Spleen (tissue), 13 donors: ENCODE results near the gene SMC2. TPM values are rescaled to one million over a fixed set of nuclear protein-coding genes. Genes with fewer than 3 reads are reported as not detected.
A peak's percentile ranks its signal among the peaks of the same experiment; 100 is the strongest.

Source experiments
- DNase-seq: peaks from one replicate; pipeline ENCODE4 v3.0.0-alpha.2; 2020
- H3K27ac ChIP-seq, 8 donors: fragments of 200-600 bp; sonication (generic) in 7 of 8; 1 replicate in 4 of 8; 2 replicates in 4 of 8; pipeline versions ENCODE4 v1.5.0 to v1.8.0; 2016 to 2021; ENCODE audit warnings: inconsistent platforms in 4 of 8, mild to moderate bottlenecking in 4 of 8, moderate library complexity in 1 of 8
- H3K27me3 ChIP-seq, 7 donors: fragments of 200-600 bp; sonication (generic) in 6 of 7; replicated peaks in 1 of 7; 1 replicate in 4 of 7; 2 replicates in 3 of 7; pipeline versions ENCODE4 v1.5.0 to v1.8.0; 2016 to 2021; ENCODE audit warnings: inconsistent platforms in 3 of 7, mild to moderate bottlenecking in 1 of 7
- H3K36me3 ChIP-seq, 6 donors: fragments of 200-600 bp; sonication (generic) in 5 of 6; 1 replicate in 4 of 6; 2 replicates in 2 of 6; pipeline versions ENCODE4 v1.5.0 to v1.8.0; 2016 to 2021; ENCODE audit warnings: inconsistent platforms in 2 of 6
- H3K4me1 ChIP-seq, 6 donors: fragments of 200-600 bp; sonication (generic) in 5 of 6; 1 replicate in 3 of 6; 2 replicates in 3 of 6; pipeline versions ENCODE4 v1.5.0 to v1.8.0; 2016 to 2021; ENCODE audit warnings: inconsistent platforms in 3 of 6
- H3K4me3 ChIP-seq, 8 donors: fragments of 200-600 bp; sonication (generic) in 7 of 8; 1 replicate in 4 of 8; 2 replicates in 4 of 8; pipeline versions ENCODE4 v1.5.0 to v1.8.0; 2016 to 2021; ENCODE audit warnings: inconsistent platforms in 4 of 8, mild to moderate bottlenecking in 4 of 8, moderate library complexity in 2 of 8
- H3K9me3 ChIP-seq, 8 donors: fragments of 200-600 bp; sonication (generic) in 7 of 8; 1 replicate in 4 of 8; 2 replicates in 4 of 8; pipeline versions ENCODE4 v1.5.0 to v1.8.0; 2016 to 2021; ENCODE audit warnings: inconsistent platforms in 4 of 8
- CTCF ChIP-seq, 11 experiments: fragments of 200-600 bp in 7 of 11; fragments of 450-650 bp in 4 of 11; sonication (generic) in 4 of 11; IDR thresholded peaks in 8 of 11; conservative IDR thresholded peaks in 3 of 11; 1 replicate in 7 of 11; 2 replicates in 4 of 11; pipeline versions ENCODE4 v1.4.0 to v1.8.0; 2016 to 2021; ENCODE audit warnings: antibody characterized with exemption in 11 of 11, inconsistent platforms in 4 of 11, mild to moderate bottlenecking in 1 of 11
- POLR2A ChIP-seq, 3 donors: fragments of 450-650 bp; IDR thresholded peaks; one replicate each; pipeline ENCODE4 v1.5.1; 2017; ENCODE audit warnings: antibody characterized with exemption in 3 of 3, mild to moderate bottlenecking in 1 of 3
- POLR2AphosphoS5 ChIP-seq, 3 donors: sonication (generic); formaldehyde crosslinking; IDR thresholded peaks; one replicate each; pipeline ENCODE4 v1.5.1; 2017; ENCODE audit warnings: antibody characterized with exemption in 3 of 3
- WGBS, 5 donors: extraction: QIAGEN DNeasy Blood & Tissue Kit in 3 of 5; methylation state at CpG; one replicate each; pipeline versions ENCODE4 v1.1.5 to v1.1.7; 2013 to 2018; 5-methylcytosine and 5-hydroxymethylcytosine counted together
- intact Hi-C: fragments of 100-400 bp; cut with DNase I; formaldehyde crosslinking; loops from one replicate; pipeline ENCODE4 v1.15.0; 2023; ENCODE audit warnings: low total_unique reads
- long read RNA-seq, 2 donors: transcript quantifications; one replicate each; lab custom pipeline, GENCODE V29; 2026
- polyA plus RNA-seq, 3 donors: library from polyadenylated mRNA; stranded (reverse); fragments of 200-250 nt; gene quantifications; one replicate each; pipeline ENCODE4 v1.2.1, GENCODE V29; 2013
- total RNA-seq, 7 donors: library from RNA; depleted of rRNA in 3 of 7; stranded (reverse); fragments of >200 nt in 3 of 7; fragmentation: NEBNext Ultra II Directional in 4 of 7; extraction: Animal tissue kit (Norgen Biotek cat#: 25700) in 4 of 7; gene quantifications; one replicate each; pipeline versions ENCODE4 v1.1.0 to v1.2.1, GENCODE V29; 2016 to 2021
- donor health status: healthy with polysubstance abuse.
- donor health status: DM: no; HTN: no; CAD: no; lungs with moderate emphysema.
- donor health status: DM: no; HTN: no; CAD: no.
- donor health status: Bipolar disorder and iron deficiency.
- donor health status: healthy.
- donor health status: DM: no; HTN: no; CAD: no.
- donor health status: DM: yes; HTN: yes; CAD: no.

Gene SMC2
- 10 to 100 TPM; 11.8 to 18.8 (median 12.8) TPM for total RNA-seq
- 1 to 10 TPM; 3.0 to 4.2 (median 3.7) TPM for polyA plus RNA-seq
- long read RNA-seq, donor 1: 0 reads
- long read RNA-seq, donor 2, partial matches to known transcripts: 6 of 6 reads
- long read RNA-seq, donor 2, other reads (novel, unspliced or antisense): 0 of 6 reads

DNA sequence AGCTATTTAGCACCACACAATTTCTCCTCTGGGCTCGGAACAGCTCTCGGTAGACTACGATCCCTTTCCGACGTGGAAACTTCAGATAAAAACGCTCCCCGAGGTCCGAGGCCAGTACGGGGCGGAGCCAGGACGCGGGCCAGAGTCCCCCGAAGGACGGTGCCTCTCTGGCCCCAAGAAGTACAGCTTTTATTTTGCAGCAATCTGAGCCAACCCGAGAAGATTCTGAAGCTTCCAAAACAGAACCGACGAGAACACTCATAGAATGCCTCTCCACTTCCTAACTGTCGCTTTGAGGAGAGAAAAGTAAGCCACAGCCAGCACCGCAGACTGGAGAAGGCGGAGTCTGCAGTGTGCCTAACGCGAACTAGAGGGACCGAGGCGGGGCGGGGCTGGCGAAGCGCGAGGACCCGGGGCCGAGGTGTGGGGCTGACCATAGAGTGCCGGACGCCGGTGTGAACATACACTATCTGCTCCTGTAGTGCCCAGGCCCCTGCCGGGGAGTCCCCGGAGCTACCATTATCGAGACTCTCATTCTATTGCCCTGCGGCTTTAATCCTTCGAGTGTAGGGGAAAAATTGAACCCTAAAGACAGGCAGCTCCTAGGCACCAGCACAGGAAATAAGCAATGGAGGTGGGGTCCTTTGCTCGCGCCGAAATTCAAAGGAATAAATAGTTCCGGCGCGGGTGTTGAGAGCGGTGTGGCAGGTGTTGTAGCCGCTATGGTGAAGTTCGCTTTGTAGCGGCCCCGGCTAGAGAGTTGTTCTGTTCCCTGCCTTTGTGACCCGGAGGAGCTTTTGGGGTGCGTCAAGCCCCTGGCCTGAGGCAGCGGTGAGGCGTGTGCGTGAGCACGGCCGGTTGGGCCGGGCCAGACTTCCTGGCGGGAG, at the start of gene SMC2:
Gene SMC2 (plus strand): TSS at position 663 of the 887 bp plus-strand sequence. CDS start 1,076 bp downstream, outside the sequence.
- intact Hi-C loops: no loop called here
- DNase-seq: peak; percentile 98
- no peaks in the 10 kb centered on the region for H3K36me3 ChIP-seq
- H3K27ac ChIP-seq: peak within 1 kb of the TSS; percentile 92 to 98 (median 96)
- no peaks in the 10 kb centered on the region for H3K9me3 ChIP-seq
- 0% methylated on average over 53 to 58 of the region's 58 CpGs for WGBS, 5 donors
- TF ChIP-seq POLR2A (IDR thresholded peaks at IDR 0.05) (peak in 2 of 3 donors; percentile 24 to 58), CTCF (IDR thresholded peaks at IDR 0.05 in 8 of 11, conservative IDR thresholded peaks at IDR 0.05 in 3 of 11) (peak in 1 of 11 experiments; percentile 25), POLR2AphosphoS5 (IDR thresholded peaks at IDR 0.05) (peak; percentile 93 to 97 (median 94))
- H3K4me1 ChIP-seq: peaks cover 12 to 51% (median 30%) of the 10 kb centered on the region in 6 donors
- H3K27me3 ChIP-seq: no peaks in the 10 kb centered on the region
- peak within 1 kb of the TSS; percentile 70 to 88 (median 84) for H3K4me3 ChIP-seq

GRCh38 chr9:104068546-104068945, 25.6 kb upstream of the SMC2 start:
- Histone ChIP-seq H3K27ac (no peak overlapping the region), H3K4me3 (no peak overlapping the region), H3K4me1 (no peaks in the 10 kb centered on the region), H3K27me3 (no peaks in the 10 kb centered on the region), H3K9me3 (no peaks in the 10 kb centered on the region), H3K36me3 (no peaks in the 10 kb centered on the region)
- 69 to 84% (median 80%) methylated on average over 1 of the region's 1 CpG for WGBS, 5 donors
- intact Hi-C loops: no loop called here
- DNase-seq: no peak
- no peak for TF ChIP-seq POLR2AphosphoS5 (IDR thresholded peaks at IDR 0.05)
- TF ChIP-seq POLR2A (IDR thresholded peaks at IDR 0.05): no peak
- no peak for TF ChIP-seq CTCF (IDR thresholded peaks at IDR 0.05 in 8 of 11, conservative IDR thresholded peaks at IDR 0.05 in 3 of 11)

DNA sequence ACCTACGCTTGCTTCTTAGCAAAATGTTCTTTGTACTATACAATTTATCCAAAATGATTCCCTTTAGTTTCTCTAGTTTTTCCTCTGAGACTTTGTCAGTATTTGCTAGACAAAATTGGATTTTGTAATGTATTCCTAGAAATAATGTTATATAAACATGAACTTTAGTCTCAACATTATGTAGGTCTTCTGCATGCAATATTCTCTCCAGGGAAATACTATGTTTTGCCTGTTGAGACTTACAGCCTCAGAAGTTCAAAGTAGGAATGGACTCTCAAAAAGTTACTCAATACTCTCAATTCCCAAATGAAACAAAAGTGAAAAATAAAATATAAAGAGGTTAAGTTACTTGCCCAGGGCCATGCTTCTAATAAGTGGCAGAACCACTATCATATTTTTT, 24.8 kb upstream of the SMC2 start:
- intact Hi-C loops: no loop called here
- Histone ChIP-seq H3K27ac (no peak overlapping the region), H3K36me3 (no peaks in the 10 kb centered on the region), H3K27me3 (no peaks in the 10 kb centered on the region), H3K4me3 (no peak overlapping the region), H3K9me3 (no peaks in the 10 kb centered on the region), H3K4me1 (no peaks in the 10 kb centered on the region)
- DNase-seq: no peak
- 93 to 100% (median 99%) methylated on average over 1 of the region's 1 CpG for WGBS, 5 donors
- TF ChIP-seq POLR2AphosphoS5 (IDR thresholded peaks at IDR 0.05): no peak
- TF ChIP-seq POLR2A (IDR thresholded peaks at IDR 0.05): no peak
- no peak for TF ChIP-seq CTCF (IDR thresholded peaks at IDR 0.05 in 8 of 11, conservative IDR thresholded peaks at IDR 0.05 in 3 of 11)

GRCh38 chr9:104071589-104071988, 22.5 kb upstream of the SMC2 start:
- intact Hi-C loops: no loop called here
- H3K9me3 ChIP-seq: no peaks in the 10 kb centered on the region
- DNase-seq: no peak
- no peaks in the 10 kb centered on the region for H3K36me3 ChIP-seq
- no peak overlapping the region for H3K27ac ChIP-seq
- H3K27me3 ChIP-seq: no peaks in the 10 kb centered on the region
- no peak for TF ChIP-seq POLR2AphosphoS5 (IDR thresholded peaks at IDR 0.05)
- no peak for TF ChIP-seq CTCF (IDR thresholded peaks at IDR 0.05 in 8 of 11, conservative IDR thresholded peaks at IDR 0.05 in 3 of 11)
- TF ChIP-seq POLR2A (IDR thresholded peaks at IDR 0.05): no peak
- no peak overlapping the region for H3K4me3 ChIP-seq
- H3K4me1 ChIP-seq: no peaks in the 10 kb centered on the region
- 77 to 89% (median 83%) methylated on average over 1 of the region's 1 CpG for WGBS, 5 donors
